ENCODE results near the gene CDC40. TPM values are rescaled to one million over a fixed set of nuclear protein-coding genes. Genes with fewer than 3 reads are reported as not detected.

CDC40 gene
- total RNA-seq, 4 donors from 2014 or later = 19.2 to 24.6 (median 22.2) TPM

DNA sequence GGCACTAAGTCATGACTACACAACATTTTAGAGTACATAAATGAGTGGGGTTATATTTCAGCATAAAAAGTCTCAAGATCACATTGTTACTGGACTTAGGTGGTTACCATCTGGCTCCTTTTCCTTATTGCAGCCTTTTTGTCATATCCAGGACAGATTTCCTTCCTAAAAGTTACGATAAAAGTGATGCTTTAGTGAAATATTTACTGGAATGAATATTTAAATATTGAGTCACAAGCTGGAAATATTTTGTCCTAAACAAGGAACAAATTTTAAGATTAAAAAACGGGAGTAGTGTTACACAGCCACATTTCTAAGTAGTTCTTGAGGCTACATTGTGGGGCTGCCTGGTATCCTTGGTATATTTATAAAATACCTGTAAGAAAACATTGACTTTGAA lies 52.2 kb downstream of the CDC40 start:
- TF ChIP-seq, protein P1, sequence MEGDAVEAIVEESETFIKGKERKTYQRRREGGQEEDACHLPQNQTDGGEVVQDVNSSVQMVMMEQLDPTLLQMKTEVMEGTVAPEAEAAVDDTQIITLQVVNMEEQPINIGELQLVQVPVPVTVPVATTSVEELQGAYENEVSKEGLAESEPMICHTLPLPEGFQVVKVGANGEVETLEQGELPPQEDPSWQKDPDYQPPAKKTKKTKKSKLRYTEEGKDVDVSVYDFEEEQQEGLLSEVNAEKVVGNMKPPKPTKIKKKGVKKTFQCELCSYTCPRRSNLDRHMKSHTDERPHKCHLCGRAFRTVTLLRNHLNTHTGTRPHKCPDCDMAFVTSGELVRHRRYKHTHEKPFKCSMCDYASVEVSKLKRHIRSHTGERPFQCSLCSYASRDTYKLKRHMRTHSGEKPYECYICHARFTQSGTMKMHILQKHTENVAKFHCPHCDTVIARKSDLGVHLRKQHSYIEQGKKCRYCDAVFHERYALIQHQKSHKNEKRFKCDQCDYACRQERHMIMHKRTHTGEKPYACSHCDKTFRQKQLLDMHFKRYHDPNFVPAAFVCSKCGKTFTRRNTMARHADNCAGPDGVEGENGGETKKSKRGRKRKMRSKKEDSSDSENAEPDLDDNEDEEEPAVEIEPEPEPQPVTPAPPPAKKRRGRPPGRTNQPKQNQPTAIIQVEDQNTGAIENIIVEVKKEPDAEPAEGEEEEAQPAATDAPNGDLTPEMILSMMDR (IDR thresholded peaks at IDR 0.05; ENCODE audit: low read depth) = no peak

GRCh38 chr6:110233770-110234374 lies 53.6 kb downstream of the CDC40 start:
- TF ChIP-seq, protein P1 (IDR thresholded peaks at IDR 0.05; ENCODE audit: low read depth) = no peak

DNA sequence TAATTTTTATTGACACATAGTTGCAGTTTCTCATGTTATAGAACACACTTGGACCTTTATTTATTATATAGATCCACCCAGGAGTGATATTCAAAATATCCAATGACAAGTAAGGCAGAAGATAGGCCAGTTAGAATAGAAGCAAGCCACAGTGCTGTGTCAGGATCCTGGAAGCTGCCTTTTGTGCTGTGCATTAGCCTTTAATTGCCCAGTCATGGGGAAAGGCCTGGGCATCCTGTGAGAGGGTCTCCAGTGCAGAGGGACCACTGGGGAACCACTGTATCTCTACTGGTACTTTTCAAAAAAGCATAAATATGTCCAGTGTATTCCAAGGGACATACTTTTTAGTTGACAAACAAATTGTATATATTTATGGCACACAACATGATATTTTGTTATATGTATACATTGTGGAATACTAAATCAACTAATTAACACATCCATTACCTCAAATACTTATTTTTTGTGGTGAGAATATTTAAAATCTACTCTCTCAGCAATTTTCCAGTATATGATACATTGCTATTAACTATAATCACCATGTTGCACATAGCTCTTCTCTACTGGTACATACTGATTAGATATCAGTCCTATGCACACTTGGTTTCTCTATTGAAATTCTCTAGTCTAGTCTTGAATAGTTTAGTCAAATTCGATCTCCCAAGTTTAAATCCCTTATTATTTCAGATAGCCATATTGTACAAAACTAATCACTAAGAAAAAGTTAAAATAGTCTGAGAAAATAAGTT lies 59.5 kb downstream of the CDC40 start:
- TF ChIP-seq, protein P1 (IDR thresholded peaks at IDR 0.05; ENCODE audit: low read depth) = no peak

- TF ChIP-seq, protein P1 (IDR thresholded peaks at IDR 0.05; ENCODE audit: low read depth) = no peak
Measured at GRCh38 chr6:110246378-110246777, 66.2 kb downstream of the CDC40 start.

- TF ChIP-seq, protein P1 (IDR thresholded peaks at IDR 0.05; ENCODE audit: low read depth) = no peak
Measured at GRCh38 chr6:110246900-110247546, 66.8 kb downstream of the CDC40 start.

DNA sequence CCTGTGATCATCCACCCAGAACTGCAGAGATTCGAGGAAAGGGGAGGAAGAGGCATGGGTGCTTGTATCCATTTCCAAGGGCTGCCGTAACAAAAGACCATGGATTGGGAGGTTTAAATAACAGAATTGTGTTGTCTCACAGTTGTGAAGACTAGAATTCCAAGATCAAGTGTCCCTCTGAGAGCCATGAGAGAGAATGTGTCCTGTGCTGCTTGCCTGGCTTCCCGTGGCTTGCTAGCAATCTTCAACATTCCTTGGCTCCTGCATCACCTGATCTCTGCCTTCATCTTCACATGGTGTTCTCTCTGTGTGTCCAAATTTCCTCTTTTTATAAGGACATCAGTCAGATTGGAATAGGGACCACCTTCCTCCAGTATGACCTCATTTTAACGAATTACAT lies 69.8 kb downstream of the CDC40 start:
- TF ChIP-seq, protein P1 (IDR thresholded peaks at IDR 0.05; ENCODE audit: low read depth) = no peak

GRCh38 chr6:110250838-110251237 lies 70.6 kb downstream of the CDC40 start:
- TF ChIP-seq, protein P1 (IDR thresholded peaks at IDR 0.05; ENCODE audit: low read depth) = no peak

Data from subcutaneous adipose tissue (tissue), 4 donors.